ENCODE measurements around the gene GFPT1.

GRCh38 chr2:69316550-69316949, 70.5 kb downstream of the GFPT1 start:
- no peak for TF ChIP-seq POLR2A (IDR thresholded peaks at IDR 0.05; ENCODE audit: low read length)
- no peak for TF ChIP-seq GATA1 (IDR thresholded peaks at IDR 0.05; ENCODE audit: low read depth, low read length)
